K562 (cell line): ENCODE measurements around the gene SAA2. TPM values are rescaled to one million over a fixed set of nuclear protein-coding genes. Genes with fewer than 3 reads are reported as not detected.

Experiments used
- ATF6 ChIP-seq: sonication (generic); formaldehyde crosslinking; IDR thresholded peaks from 2 replicates; pipeline ENCODE4 v1.4.0; 2020; ENCODE audit warnings: mild to moderate bottlenecking, missing genetic modification reagents
- EWSR1 ChIP-seq: fragments of 450-650 bp; IDR thresholded peaks from 2 replicates; pipeline ENCODE4 v1.6.1; 2018; ENCODE audit warnings: borderline replicate concordance, mild to moderate bottlenecking, low read depth, moderate library complexity; ENCODE audit not compliant: partially characterized antibody
- HDAC2 ChIP-seq: fragments of 450-650 bp; IDR thresholded peaks from 2 replicates; pipeline ENCODE4 v1.6.1; 2016; ENCODE audit warnings: mild to moderate bottlenecking
- HMG20B ChIP-seq: fragments of 250-450 bp; sonication (Bioruptor Pico); IDR thresholded peaks from 2 replicates; pipeline ENCODE4 v1.5.0; 2021; ENCODE audit warnings: mild to moderate bottlenecking
- KAT8 ChIP-seq: fragments of 450-650 bp; IDR thresholded peaks from 2 replicates; pipeline ENCODE4 v1.6.1; 2016; ENCODE audit warnings: low read depth, mild to moderate bottlenecking
- KDM4B ChIP-seq, 2 experiments: fragments of 450-650 bp in 1 of 2; sonication (generic) in 1 of 2; IDR thresholded peaks; 2 replicates each; pipeline ENCODE4 v1.6.1; 2016 to 2017; ENCODE audit warnings: borderline replicate concordance in 2 of 2, antibody characterized with exemption in 1 of 2, low read depth in 1 of 2, mild to moderate bottlenecking in 1 of 2
- MLX ChIP-seq, 2 experiments: fragments of 450-650 bp in 1 of 2; sonication (generic) in 1 of 2; formaldehyde crosslinking; conservative IDR thresholded peaks; 2 replicates each; pipeline versions ENCODE4 v1.4.0 to v1.8.1; 2020 to 2022; ENCODE audit warnings: mild to moderate bottlenecking in 1 of 2, missing genetic modification reagents in 1 of 2
- TCF7 ChIP-seq: sonication (generic); IDR thresholded peaks from 2 replicates; pipeline ENCODE4 v1.6.1; 2016; ENCODE audit warnings: antibody characterized with exemption, borderline replicate concordance
- TRIM25 ChIP-seq: fragments of 450-650 bp; IDR thresholded peaks from 2 replicates; pipeline ENCODE4 v1.7.0; 2016; ENCODE audit warnings: borderline replicate concordance
- polyA plus RNA-seq, 8 experiments: library from polyadenylated mRNA; depleted of rRNA in 4 of 8; stranded (reverse) in 5 of 8; unstranded in 3 of 8; fragments of >200 nt; fragmentation: Nextera tagmentation in 2 of 8; fragmentation: Illumina TruSeq in 1 of 8; extraction: Ambion mirVana in 2 of 8; extraction: Trizol in 1 of 8; gene quantifications; 2 replicates each; pipeline versions ENCODE4 v1.2.1 to v1.2.3, GENCODE V29; 2011 to 2014; ENCODE audit warnings: inconsistent platforms in 1 of 8, missing spikeins in 1 of 8
- total RNA-seq, 7 experiments: library from RNA; depleted of rRNA in 6 of 7; stranded (reverse); fragments of >200 nt in 6 of 7; fragmentation: Illumina TruSeq in 2 of 7; extraction: Trizol in 2 of 7; gene quantifications; 2 replicates each; pipeline versions ENCODE4 v1.2.1 to v1.2.3, GENCODE V29; 2011 to 2021; ENCODE audit warnings: low replicate concordance in 1 of 7

The SAA2 gene
- total and polyA plus RNA-seq, 9 of the 15 experiments (the other 6 are each of a cell fraction or from before 2014, with no cell fraction given): 4.6 TPM; not detected in 8

- TF ChIP-seq ATF6 (CRISPR knock-in tag) (no peak), MLX (CRISPR knock-in tag; conservative IDR thresholded peaks at IDR 0.05) (no peak), TCF7 (no peak), TRIM25 (no peak), KAT8 (no peak), KDM4B (IDR thresholded peaks at IDR 0.05; ENCODE audit: borderline replicate concordance in 2 of 2, low read depth in 1 of 2) (no peak), HDAC2 (no peak), HMG20B (CRISPR knock-in tag) (no peak), EWSR1 (no peak)
These were observed 34.2 kb upstream of the SAA2 start (continued) for GRCh38 chr11:18282626-18283025.
